Activated effector memory CD4-positive, alpha-beta T cell treated with anti-CD3 and anti-CD28 coated beads, Interleukin-2, amount 50 U/mL, for 16 hours (primary cell): Measurements from ENCODE around the gene GGTA1.
"Not testable (repeated sequence)": the region's sequence is repeated elsewhere in the genome, so short reads cannot be mapped to it uniquely, and the experiment has no call there.

Experiments used
- DNase-seq: peaks from one replicate; pipeline ENCODE4 v3.0.0-alpha.2; 2020

GGTA1 gene

GRCh38 chr9:121455527-121456239 is 44.0 kb downstream of the GGTA1 start:
- DNase-seq, result no peak

GRCh38 chr9:121454972-121455371 is 44.7 kb downstream of the GGTA1 start:
- no peak for DNase-seq

GRCh38 chr9:121453232-121453892 is 46.3 kb downstream of the GGTA1 start:
- DNase-seq, result no peak

GRCh38 chr9:121452085-121452484 is 47.6 kb downstream of the GGTA1 start:
- DNase-seq, result no peak

- DNase-seq, result no peak
Observed at GRCh38 chr9:121451586-121451985, 48.1 kb downstream of the GGTA1 start.

- DNase-seq, result no peak
Observed at GRCh38 chr9:121450241-121450640, 49.4 kb downstream of the GGTA1 start.

GRCh38 chr9:121449786-121450185 is 49.9 kb downstream of the GGTA1 start:
- no peak for DNase-seq

- no peak for DNase-seq
Observed at GRCh38 chr9:121447321-121447834, 52.3 kb downstream of the GGTA1 start.

GRCh38 chr9:121445986-121446385 is 53.7 kb downstream of the GGTA1 start:
- DNase-seq, result no peak

- DNase-seq, result no peak
Observed at GRCh38 chr9:121443981-121444380, 55.7 kb downstream of the GGTA1 start.

GRCh38 chr9:121441165-121441564 is 58.5 kb downstream of the GGTA1 start:
- DNase-seq, result no peak

GRCh38 chr9:121439711-121440664 is 59.7 kb downstream of the GGTA1 start:
- DNase-seq, result no peak

GRCh38 chr9:121439016-121439415 is 60.6 kb downstream of the GGTA1 start:
- DNase-seq, result no peak

GRCh38 chr9:121437891-121438290 is 61.8 kb downstream of the GGTA1 start:
- DNase-seq, result no peak

- DNase-seq, result not testable (repeated sequence)
Observed at GRCh38 chr9:121437046-121437445, 62.6 kb downstream of the GGTA1 start.

- no peak for DNase-seq
Observed at GRCh38 chr9:121434969-121435368, 64.7 kb downstream of the GGTA1 start.

GRCh38 chr9:121427899-121428298 is 71.7 kb downstream of the GGTA1 start:
- no peak for DNase-seq

- DNase-seq, result no peak
Observed at GRCh38 chr9:121424024-121424432, 75.6 kb downstream of the GGTA1 start.

- DNase-seq, result no peak
Observed at GRCh38 chr9:121411993-121412392, 87.7 kb downstream of the GGTA1 start.

- DNase-seq, result no peak
Observed at GRCh38 chr9:121405899-121406298, 93.7 kb downstream of the GGTA1 start.
